GM12872 (cell line): ENCODE results near the gene CYP2D6.
A peak's percentile ranks its signal among the peaks of the same experiment; 100 is the strongest.

ENCODE experiments used
- CTCF ChIP-seq: IDR thresholded peaks from 3 replicates; pipeline ENCODE4 v1.5.1; 2011; ENCODE audit warnings: low read depth, mild to moderate bottlenecking, low read length, moderate library complexity; ENCODE audit not compliant: insufficient read depth

The CYP2D6 gene

GRCh38 chr22:42116848-42117424, 13.7 kb downstream of the CYP2D6 start:
- no peak for TF ChIP-seq CTCF

- no peak for TF ChIP-seq CTCF
Measured at GRCh38 chr22:42114721-42115120, 15.9 kb downstream of the CYP2D6 start.

GRCh38 chr22:42112793-42113192, 17.8 kb downstream of the CYP2D6 start:
- TF ChIP-seq CTCF = peak; percentile 25; the same call in 1 of the 3 replicates

- no peak for TF ChIP-seq CTCF
Measured at GRCh38 chr22:42111798-42112197, 18.8 kb downstream of the CYP2D6 start.

- no peak for TF ChIP-seq CTCF
Measured at GRCh38 chr22:42108848-42109247, 21.8 kb downstream of the CYP2D6 start.

GRCh38 chr22:42101199-42101598, 29.4 kb downstream of the CYP2D6 start:
- no peak for TF ChIP-seq CTCF

- no peak for TF ChIP-seq CTCF
Measured at GRCh38 chr22:42091455-42091782, 39.2 kb downstream of the CYP2D6 start.
